Neutrophil (primary cell): ENCODE data around the gene ABCG1.

ENCODE experiments used
- H3K27ac ChIP-seq: fragments of 200-600 bp; sonication (generic); 2 replicates; pipeline ENCODE4 v1.5.1; 2016; ENCODE audit warnings: mild to moderate bottlenecking, moderate library complexity
- H3K27me3 ChIP-seq: fragments of 200-600 bp; sonication (generic); 2 replicates; pipeline ENCODE4 v1.6.0; 2016; ENCODE audit warnings: mild to moderate bottlenecking
- H3K36me3 ChIP-seq: fragments of 200-600 bp; sonication (generic); 2 replicates; pipeline ENCODE4 v1.5.1; 2017
- H3K4me1 ChIP-seq, 2 experiments: fragments of 200-600 bp in 1 of 2; sonication (generic) in 1 of 2; 1 replicate in 1 of 2; 2 replicates in 1 of 2; pipeline versions ENCODE4 v1.5.1 to v1.6.1; 2013 to 2016; ENCODE audit warnings: low read depth in 1 of 2, low read length in 1 of 2, mild to moderate bottlenecking in 1 of 2, moderate library complexity in 1 of 2; ENCODE audit not compliant: control insufficient read depth in 1 of 2, insufficient read depth in 1 of 2
- H3K4me3 ChIP-seq, 2 experiments: fragments of 200-600 bp in 1 of 2; sonication (generic) in 1 of 2; 1 replicate in 1 of 2; 2 replicates in 1 of 2; pipeline ENCODE4 v1.5.1; 2013 to 2016; ENCODE audit warnings: low read depth in 1 of 2, low read length in 1 of 2, mild to moderate bottlenecking in 1 of 2, moderate library complexity in 1 of 2
- H3K9me3 ChIP-seq: fragments of 200-600 bp; sonication (generic); 2 replicates; pipeline ENCODE4 v1.5.1; 2016
- CTCF ChIP-seq: fragments of 200-600 bp; sonication (generic); IDR thresholded peaks from 2 replicates; pipeline ENCODE4 v1.5.1; 2016; ENCODE audit warnings: antibody characterized with exemption

ABCG1 gene

GRCh38 chr21:42242611-42243010, 23.7 kb downstream of the ABCG1 start:
- Histone ChIP-seq H3K9me3 (no peaks in the 10 kb centered on the region), H3K36me3 (no peaks in the 10 kb centered on the region), H3K27me3 (peaks cover 19% of the 10 kb centered on the region), H3K4me3 (no peak overlapping the region), H3K27ac (no peak overlapping the region), H3K4me1 (no peaks in the 10 kb centered on the region)
- no peak for TF ChIP-seq CTCF

DNA sequence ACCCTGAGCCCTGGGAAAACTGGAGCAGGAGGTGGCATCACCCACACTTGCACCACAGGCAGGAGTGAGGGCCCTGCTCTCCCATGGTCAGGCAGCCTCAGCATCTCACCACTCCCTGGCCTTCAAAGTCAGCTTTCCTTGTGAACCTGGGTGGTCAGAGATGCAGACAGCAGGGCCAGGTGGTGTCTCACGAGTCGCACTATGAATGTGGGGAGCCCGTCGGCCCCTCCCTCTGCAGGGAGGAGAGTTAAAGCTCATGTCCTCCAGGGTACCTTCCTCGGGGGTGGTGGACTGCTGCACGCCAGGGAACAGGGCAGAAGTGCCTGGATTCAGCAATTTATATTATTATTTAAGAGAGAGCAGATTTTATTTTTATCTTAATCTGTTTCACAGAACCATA, 24.1 kb downstream of the ABCG1 start:
- no peaks in the 10 kb centered on the region for H3K36me3 ChIP-seq
- no peak overlapping the region for H3K27ac ChIP-seq
- H3K4me1 ChIP-seq = no peaks in the 10 kb centered on the region
- H3K4me3 ChIP-seq = no peak overlapping the region
- no peaks in the 10 kb centered on the region for H3K9me3 ChIP-seq
- no peak for TF ChIP-seq CTCF
- H3K27me3 ChIP-seq = peaks cover 22% of the 10 kb centered on the region

DNA sequence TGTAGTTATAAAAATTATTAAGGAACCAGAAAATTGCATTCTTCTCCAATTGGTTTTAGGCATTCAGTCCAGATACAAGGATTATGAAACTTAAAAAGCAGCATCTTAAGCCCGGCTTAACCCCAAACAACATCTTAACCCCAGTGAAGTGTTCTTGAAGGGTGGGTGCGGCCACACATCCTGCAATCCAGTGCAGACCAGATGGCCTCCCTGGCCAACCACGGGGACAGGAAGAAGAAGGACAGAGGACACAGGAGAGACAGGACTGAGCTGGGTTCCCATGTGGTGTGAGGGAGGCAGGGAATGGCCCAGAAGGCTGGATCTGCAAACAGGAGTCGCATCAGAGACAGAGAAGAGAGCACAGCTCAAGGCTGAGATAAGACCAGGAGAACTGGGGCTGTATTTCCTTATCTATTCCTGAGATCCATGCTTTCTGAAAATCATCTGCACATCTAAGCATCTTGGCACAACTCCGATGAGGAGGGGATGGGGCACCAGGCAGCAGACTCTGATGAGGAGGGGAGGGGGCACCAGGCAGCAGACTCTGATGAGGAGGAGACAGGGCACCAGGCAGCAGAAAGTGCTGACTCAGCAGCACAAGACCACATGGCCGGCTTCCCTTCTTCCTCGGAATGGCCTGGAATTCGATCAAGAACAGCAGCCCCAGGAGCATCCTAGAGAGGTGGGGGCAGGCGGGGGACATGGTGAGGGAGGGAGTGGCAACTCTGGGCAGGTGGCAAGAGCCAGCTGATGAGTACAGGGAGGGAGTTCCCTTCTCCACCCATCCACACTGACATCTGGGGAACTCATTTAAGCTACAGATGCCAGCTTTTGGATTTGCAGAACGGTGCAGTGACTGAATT, 26.6 kb downstream of the ABCG1 start:
- Histone ChIP-seq H3K9me3 (no peaks in the 10 kb centered on the region), H3K27me3 (peaks cover 22% of the 10 kb centered on the region), H3K27ac (no peak overlapping the region), H3K36me3 (no peaks in the 10 kb centered on the region), H3K4me1 (no peaks in the 10 kb centered on the region), H3K4me3 (no peak overlapping the region)
- no peak for TF ChIP-seq CTCF

- Histone ChIP-seq H3K4me1 (no peaks in the 10 kb centered on the region), H3K9me3 (no peaks in the 10 kb centered on the region), H3K27me3 (peaks cover 22% of the 10 kb centered on the region), H3K4me3 (no peak overlapping the region), H3K36me3 (no peaks in the 10 kb centered on the region), H3K27ac (no peak overlapping the region)
- TF ChIP-seq CTCF = no peak
These were observed 28.8 kb downstream of the ABCG1 start for GRCh38 chr21:42247716-42248115.

DNA sequence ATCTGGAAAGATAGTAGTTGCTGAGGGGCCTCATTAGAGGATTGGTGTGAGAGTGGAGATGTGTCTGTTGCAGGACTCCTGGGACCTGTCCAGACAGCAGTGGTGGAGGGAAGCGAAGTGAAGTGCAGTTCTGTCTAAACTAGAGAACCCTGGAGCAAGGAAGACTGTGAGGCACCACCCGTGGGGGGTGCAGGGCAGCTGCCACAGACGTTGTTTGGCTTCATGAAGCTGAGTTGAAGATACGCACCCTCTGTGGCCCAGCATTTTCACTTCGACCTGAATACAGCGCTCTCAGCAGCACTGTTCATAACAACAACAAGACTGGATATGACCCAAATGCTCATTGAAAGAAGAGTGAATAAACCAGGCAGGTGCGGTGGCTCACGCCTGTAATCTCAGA, 29.3 kb downstream of the ABCG1 start:
- Histone ChIP-seq H3K27ac (no peak overlapping the region), H3K9me3 (no peaks in the 10 kb centered on the region)
- TF ChIP-seq CTCF = no peak

More for the DNA sequence above, 29.3 kb downstream of the ABCG1 start:
- no peak overlapping the region for H3K4me3 ChIP-seq
- peaks cover 22% of the 10 kb centered on the region for H3K27me3 ChIP-seq
- no peaks in the 10 kb centered on the region for H3K4me1 ChIP-seq
- no peaks in the 10 kb centered on the region for H3K36me3 ChIP-seq
